Peyer's patch (tissue), 4 donors: Measurements from ENCODE around the gene HSD17B11.

ENCODE experiments used
- POLR2A ChIP-seq, 2 donors: fragments of 450-650 bp; IDR thresholded peaks; one replicate each; pipeline ENCODE4 v1.5.1; 2017; ENCODE audit warnings: antibody characterized with exemption in 2 of 2, mild to moderate bottlenecking in 2 of 2, moderate library complexity in 2 of 2
- TF ChIP-seq, protein P1 (sequence below), 6 experiments: fragments of 450-650 bp in 4 of 6; fragments of 200-600 bp in 2 of 6; sonication (generic) in 1 of 6; IDR thresholded peaks; one replicate each; pipeline ENCODE4 v1.5.1; 2017 to 2019; ENCODE audit warnings: antibody characterized with exemption in 6 of 6, mild to moderate bottlenecking in 3 of 6, moderate library complexity in 1 of 6

DNA sequence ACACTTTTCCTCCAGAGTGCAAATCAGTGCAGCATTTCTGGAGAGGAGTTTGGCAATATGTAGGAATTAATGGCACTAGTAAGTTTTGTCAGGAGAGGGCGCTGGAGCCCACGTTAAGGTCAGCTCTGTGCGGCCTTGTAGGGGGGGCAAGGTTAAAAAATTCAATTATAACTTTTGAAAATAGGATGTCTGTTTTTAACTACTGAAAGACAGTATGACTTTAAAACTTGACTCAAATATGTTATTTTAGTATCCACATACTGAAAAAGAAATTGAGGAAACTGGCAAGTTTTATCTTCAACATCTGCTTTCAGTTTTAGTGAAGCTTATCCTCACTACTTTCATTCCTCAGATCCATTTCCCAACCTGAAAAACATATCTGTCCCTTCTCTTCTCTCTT, 37.4 kb downstream of the HSD17B11 start:
- no peak for TF ChIP-seq POLR2A (IDR thresholded peaks at IDR 0.05)
- TF ChIP-seq, protein P1, sequence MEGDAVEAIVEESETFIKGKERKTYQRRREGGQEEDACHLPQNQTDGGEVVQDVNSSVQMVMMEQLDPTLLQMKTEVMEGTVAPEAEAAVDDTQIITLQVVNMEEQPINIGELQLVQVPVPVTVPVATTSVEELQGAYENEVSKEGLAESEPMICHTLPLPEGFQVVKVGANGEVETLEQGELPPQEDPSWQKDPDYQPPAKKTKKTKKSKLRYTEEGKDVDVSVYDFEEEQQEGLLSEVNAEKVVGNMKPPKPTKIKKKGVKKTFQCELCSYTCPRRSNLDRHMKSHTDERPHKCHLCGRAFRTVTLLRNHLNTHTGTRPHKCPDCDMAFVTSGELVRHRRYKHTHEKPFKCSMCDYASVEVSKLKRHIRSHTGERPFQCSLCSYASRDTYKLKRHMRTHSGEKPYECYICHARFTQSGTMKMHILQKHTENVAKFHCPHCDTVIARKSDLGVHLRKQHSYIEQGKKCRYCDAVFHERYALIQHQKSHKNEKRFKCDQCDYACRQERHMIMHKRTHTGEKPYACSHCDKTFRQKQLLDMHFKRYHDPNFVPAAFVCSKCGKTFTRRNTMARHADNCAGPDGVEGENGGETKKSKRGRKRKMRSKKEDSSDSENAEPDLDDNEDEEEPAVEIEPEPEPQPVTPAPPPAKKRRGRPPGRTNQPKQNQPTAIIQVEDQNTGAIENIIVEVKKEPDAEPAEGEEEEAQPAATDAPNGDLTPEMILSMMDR (IDR thresholded peaks at IDR 0.05) = peak in 5 of 6 experiments; percentile 17 to 49 (median 31)
